ENCODE measurements around the gene TRMT112.
A peak's percentile ranks its signal among the peaks of the same experiment; 100 is the strongest.

TRMT112 gene

GRCh38 chr11:64290352-64291261, 26.8 kb downstream of the TRMT112 start:
- no peak for DNase-seq

- DNase-seq = no peak
These were observed 28.3 kb downstream of the TRMT112 start for GRCh38 chr11:64289002-64289564.

GRCh38 chr11:64288353-64288750, 29.0 kb downstream of the TRMT112 start:
- DNase-seq = no peak

GRCh38 chr11:64287676-64288352, 29.5 kb downstream of the TRMT112 start:
- DNase-seq = no peak

GRCh38 chr11:64286801-64287159, 30.6 kb downstream of the TRMT112 start:
- DNase-seq = no peak

- peak; percentile 37 for DNase-seq
These were observed 31.2 kb downstream of the TRMT112 start for GRCh38 chr11:64285885-64286800.

GRCh38 chr11:64284962-64285884, 32.1 kb downstream of the TRMT112 start, which contains the start of gene GPR137:
GPR137 (plus strand) TSS chr11:64285848; CDS start chr11:64286525, 677 bp downstream.
- DNase-seq = peak; percentile 77

- DNase-seq = peak; percentile 95
These were observed 33.1 kb downstream of the TRMT112 start, which contains the start of gene BAD for GRCh38 chr11:64284048-64284961. BAD (minus strand) TSS chr11:64284665; CDS start chr11:64284368, 297 bp downstream.

GRCh38 chr11:64283092-64283491, 34.3 kb downstream of the TRMT112 start:
- DNase-seq = no peak

- no peak for DNase-seq
These were observed 35.2 kb downstream of the TRMT112 start for GRCh38 chr11:64281957-64282770.

- no peak for DNase-seq
These were observed 38.7 kb downstream of the TRMT112 start for GRCh38 chr11:64278576-64279190.

- DNase-seq = no peak
These were observed 40.5 kb downstream of the TRMT112 start for GRCh38 chr11:64276653-64277431.

GRCh38 chr11:64275841-64276240, 41.5 kb downstream of the TRMT112 start:
- no peak for DNase-seq

- DNase-seq = no peak
These were observed 42.1 kb downstream of the TRMT112 start for GRCh38 chr11:64275031-64275800.

GRCh38 chr11:64269540-64270220, 47.7 kb downstream of the TRMT112 start:
- DNase-seq = peak; percentile 98

- DNase-seq = no peak
These were observed 48.3 kb downstream of the TRMT112 start for GRCh38 chr11:64268893-64269539.

Data from NCI-H2171 (cell line).